ENCODE results near the gene BAMBI.

Gene BAMBI

GRCh38 chr10:28631896-28632583, 45.3 kb upstream of the BAMBI start (continued):
- TF ChIP-seq ZNF366 (tag by site-specific recombination; conservative IDR thresholded peaks at IDR 0.05) (peak; percentile 66), ZXDB (tag by site-specific recombination; IDR thresholded peaks at IDR 0.05) (peak; percentile 56; the same call in 1 of the 2 replicates), ZBTB1 (tag by site-specific recombination; IDR thresholded peaks at IDR 0.05) (peak; percentile 73; the same call in 1 of the 2 replicates), HOXD13 (CRISPR knock-in tag; IDR thresholded peaks at IDR 0.05; ENCODE audit: borderline replicate concordance) (no peak), IKZF3 (tag by site-specific recombination; IDR thresholded peaks at IDR 0.05) (peak; percentile 46; the same call in 1 of the 2 replicates), PATZ1 (tag by site-specific recombination; IDR thresholded peaks at IDR 0.05) (0 out of 2 replicates have a peak, but pooled peaks have one; percentile 26), ZNF600 (tag by site-specific recombination; IDR thresholded peaks at IDR 0.05) (peak; percentile 76), ZNF585B (tag by site-specific recombination; IDR thresholded peaks at IDR 0.05) (no peak), ZNF776 (tag by site-specific recombination; IDR thresholded peaks at IDR 0.05; ENCODE audit: borderline replicate concordance) (no peak), TRIM28 (IDR thresholded peaks at IDR 0.05; ENCODE audit: borderline replicate concordance, low read length) (0 out of 2 replicates have a peak, but pooled peaks have one; percentile 43), GLIS1 (tag by site-specific recombination; IDR thresholded peaks at IDR 0.05) (peak; percentile 36; the same call in 1 of the 2 replicates), ZFP3 (tag by site-specific recombination; IDR thresholded peaks at IDR 0.05; ENCODE audit: low read depth) (no peak), ZBTB8A (tag by site-specific recombination; IDR thresholded peaks at IDR 0.05) (peak; percentile 49; the same call in 1 of the 2 replicates), ZNF112 (tag by site-specific recombination; IDR thresholded peaks at IDR 0.05) (no peak), HIC1 (tag by site-specific recombination; IDR thresholded peaks at IDR 0.05) (0 out of 2 replicates have a peak, but pooled peaks have one; percentile 19), ZNF76 (tag by site-specific recombination; IDR thresholded peaks at IDR 0.05; ENCODE audit: borderline replicate concordance, low read depth) (peak; percentile 25; the same call in 1 of the 2 replicates)

GRCh38 chr10:28632584-28632945, 44.8 kb upstream of the BAMBI start:
- CTCF ChIA-PET: interaction anchor here (0.5 to 2.1 kb wide), 7 partner anchors 31 to 864 kb away, joined by 3 to 10 read pairs (median 4); no protein-coding TSS in a partner anchor
- POLR2A ChIA-PET: interaction anchor here (1.2 kb wide), 1 partner anchor 36 kb away, joined by 4 read pairs; no protein-coding TSS in a partner anchor

More at GRCh38 chr10:28632584-28632945, 44.8 kb upstream of the BAMBI start:
- H3K27ac ChIP-seq (ENCODE audit: extremely low read depth, low read depth, low read length): no peak overlapping the region
- TF ChIP-seq SP3 (tag by site-specific recombination; IDR thresholded peaks at IDR 0.05) (no peak), KLF8 (tag by site-specific recombination; IDR thresholded peaks at IDR 0.05) (0 out of 2 replicates have a peak, but pooled peaks have one; percentile 2), ZNF48 (tag by site-specific recombination; IDR thresholded peaks at IDR 0.05) (no peak), PRDM10 (tag by site-specific recombination; IDR thresholded peaks at IDR 0.05) (0 out of 2 replicates have a peak, but pooled peaks have one; percentile 45), ZNF629 (tag by site-specific recombination; IDR thresholded peaks at IDR 0.05) (0 out of 2 replicates have a peak, but pooled peaks have one; percentile 34), BCL11A (tag by site-specific recombination; IDR thresholded peaks at IDR 0.05; ENCODE audit: low read depth) (0 out of 2 replicates have a peak, but pooled peaks have one; percentile 2), ZFP3 (tag by site-specific recombination; IDR thresholded peaks at IDR 0.05; ENCODE audit: low read depth) (no peak)
- TF ChIP-seq, protein P1, sequence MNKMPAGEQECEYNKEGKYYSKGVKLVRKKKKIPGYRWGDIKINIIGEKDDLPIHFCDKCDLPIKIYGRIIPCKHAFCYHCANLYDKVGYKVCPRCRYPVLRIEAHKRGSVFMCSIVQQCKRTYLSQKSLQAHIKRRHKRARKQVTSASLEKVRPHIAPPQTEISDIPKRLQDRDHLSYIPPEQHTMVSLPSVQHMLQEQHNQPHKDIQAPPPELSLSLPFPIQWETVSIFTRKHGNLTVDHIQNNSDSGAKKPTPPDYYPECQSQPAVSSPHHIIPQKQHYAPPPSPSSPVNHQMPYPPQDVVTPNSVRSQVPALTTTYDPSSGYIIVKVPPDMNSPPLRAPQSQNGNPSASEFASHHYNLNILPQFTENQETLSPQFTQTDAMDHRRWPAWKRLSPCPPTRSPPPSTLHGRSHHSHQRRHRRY (tag by site-specific recombination; IDR thresholded peaks at IDR 0.05): no peak
- TF ChIP-seq, protein P2, sequence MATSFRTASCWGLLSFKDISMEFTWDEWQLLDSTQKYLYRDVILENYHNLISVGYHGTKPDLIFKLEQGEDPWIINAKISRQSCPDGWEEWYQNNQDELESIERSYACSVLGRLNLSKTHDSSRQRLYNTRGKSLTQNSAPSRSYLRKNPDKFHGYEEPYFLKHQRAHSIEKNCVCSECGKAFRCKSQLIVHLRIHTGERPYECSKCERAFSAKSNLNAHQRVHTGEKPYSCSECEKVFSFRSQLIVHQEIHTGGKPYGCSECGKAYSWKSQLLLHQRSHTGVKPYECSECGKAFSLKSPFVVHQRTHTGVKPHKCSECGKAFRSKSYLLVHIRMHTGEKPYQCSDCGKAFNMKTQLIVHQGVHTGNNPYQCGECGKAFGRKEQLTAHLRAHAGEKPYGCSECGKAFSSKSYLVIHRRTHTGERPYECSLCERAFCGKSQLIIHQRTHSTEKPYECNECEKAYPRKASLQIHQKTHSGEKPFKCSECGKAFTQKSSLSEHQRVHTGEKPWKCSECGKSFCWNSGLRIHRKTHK (tag by site-specific recombination; IDR thresholded peaks at IDR 0.05): no peak
- no peaks in the 10 kb centered on the region for H3K36me3 ChIP-seq (ENCODE audit: control insufficient read depth in 2 of 2, insufficient read depth in 1 of 2, low read length in 2 of 2)
- H3K4me3 ChIP-seq (ENCODE audit: low read depth, low read length): no peak overlapping the region
- H3K4me1 ChIP-seq (ENCODE audit: control insufficient read depth, insufficient read depth, low read length): no peaks in the 10 kb centered on the region
- H3K9me3 ChIP-seq (ENCODE audit: control insufficient read depth, insufficient read depth, low read depth, low read length): no peaks in the 10 kb centered on the region
